Loucy (cell line): ENCODE measurements around the gene GGA3.

Experiments used
- EZH2phosphoT487 ChIP-seq: fragments of 200-600 bp; IDR thresholded peaks from 2 replicates; pipeline ENCODE4 v1.6.1; 2018; ENCODE audit warnings: antibody characterized with exemption, mild to moderate bottlenecking, moderate library complexity, borderline replicate concordance
- TF ChIP-seq, protein P1 (sequence below): fragments of 200-600 bp; sonication (generic); conservative IDR thresholded peaks from 2 replicates; pipeline ENCODE4 v1.5.1; 2014; ENCODE audit warnings: mild to moderate bottlenecking, antibody characterized with exemption, low read length

DNA sequence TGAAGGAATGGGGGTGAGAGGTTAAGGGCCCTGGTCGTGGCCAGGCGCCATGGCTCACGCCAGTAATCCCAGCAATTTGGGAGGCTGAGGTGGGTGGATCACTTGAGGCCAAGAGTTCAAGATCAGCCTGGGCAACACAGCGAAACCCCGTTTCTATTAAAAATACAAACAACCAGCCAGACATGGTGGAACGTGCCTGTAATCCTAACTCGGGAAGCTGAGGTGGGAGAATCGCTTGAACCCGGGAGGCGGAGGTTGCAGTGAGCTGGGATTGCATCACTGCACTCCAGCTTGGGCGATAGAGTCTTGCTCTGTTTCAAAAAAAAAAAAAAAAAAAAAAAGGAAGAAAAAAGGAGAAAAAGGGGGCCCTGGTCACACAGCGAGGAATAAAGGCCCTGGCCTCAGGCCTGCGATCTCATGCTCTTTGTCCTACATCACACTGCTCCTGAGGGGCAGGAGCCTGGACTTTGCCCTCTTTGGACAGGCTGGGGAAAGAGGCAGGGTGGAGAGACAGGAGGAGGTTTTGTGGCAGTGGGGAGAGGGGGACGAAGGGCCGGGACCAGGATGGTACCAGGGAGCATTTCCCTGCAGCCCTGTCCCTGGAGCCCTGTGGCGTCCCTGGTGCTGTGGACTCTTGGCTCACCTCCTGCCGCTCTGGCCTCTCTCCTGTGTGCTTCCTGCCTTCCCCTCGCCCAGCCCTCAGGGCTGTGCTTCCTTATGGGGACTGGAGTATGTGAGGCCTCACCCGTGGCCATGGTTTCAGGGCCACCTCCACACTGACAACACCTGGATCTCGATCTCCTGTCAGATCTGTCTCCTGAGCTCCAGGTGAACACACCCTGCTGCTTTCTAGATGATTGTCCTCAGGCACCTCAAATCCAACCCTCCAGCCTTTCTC lies 47.6 kb upstream of the GGA3 start:
- TF ChIP-seq, protein P1, sequence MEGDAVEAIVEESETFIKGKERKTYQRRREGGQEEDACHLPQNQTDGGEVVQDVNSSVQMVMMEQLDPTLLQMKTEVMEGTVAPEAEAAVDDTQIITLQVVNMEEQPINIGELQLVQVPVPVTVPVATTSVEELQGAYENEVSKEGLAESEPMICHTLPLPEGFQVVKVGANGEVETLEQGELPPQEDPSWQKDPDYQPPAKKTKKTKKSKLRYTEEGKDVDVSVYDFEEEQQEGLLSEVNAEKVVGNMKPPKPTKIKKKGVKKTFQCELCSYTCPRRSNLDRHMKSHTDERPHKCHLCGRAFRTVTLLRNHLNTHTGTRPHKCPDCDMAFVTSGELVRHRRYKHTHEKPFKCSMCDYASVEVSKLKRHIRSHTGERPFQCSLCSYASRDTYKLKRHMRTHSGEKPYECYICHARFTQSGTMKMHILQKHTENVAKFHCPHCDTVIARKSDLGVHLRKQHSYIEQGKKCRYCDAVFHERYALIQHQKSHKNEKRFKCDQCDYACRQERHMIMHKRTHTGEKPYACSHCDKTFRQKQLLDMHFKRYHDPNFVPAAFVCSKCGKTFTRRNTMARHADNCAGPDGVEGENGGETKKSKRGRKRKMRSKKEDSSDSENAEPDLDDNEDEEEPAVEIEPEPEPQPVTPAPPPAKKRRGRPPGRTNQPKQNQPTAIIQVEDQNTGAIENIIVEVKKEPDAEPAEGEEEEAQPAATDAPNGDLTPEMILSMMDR = no peak
- no peak for TF ChIP-seq EZH2phosphoT487
